MCF 10A (cell line): ENCODE data around the gene SLC4A2. TPM values are rescaled to one million over a fixed set of nuclear protein-coding genes. Genes with fewer than 3 reads are reported as not detected.

Experiments
- BruUV-seq: library from RNA; stranded (reverse); fragments of 400-500 nt; replicated peaks from 2 replicates; lab custom pipeline; 2021; lab: Mats Ljungman, UMichigan
- CTCF ChIA-PET: fragments of 300-600 bp; sonication (Branson Sonifier 250); formaldehyde crosslinking; extraction: SDS; loops from one replicate; lab custom pipeline; 2021; ENCODE audit warnings: antibody characterized with exemption, inconsistent platforms; lab: Yijun Ruan, JAX
- POLR2A ChIA-PET: fragments of 300-600, 350-650 bp; sonication (Branson Sonifier 250); formaldehyde crosslinking; extraction: SDS; loops from one replicate; lab custom pipeline; 2020; ENCODE audit warnings: antibody characterized with exemption, inconsistent platforms; lab: Yijun Ruan, JAX
- DNase-seq: peaks from one replicate; pipeline ENCODE4 v3.0.0-alpha.2; 2018; ENCODE audit not compliant: unreplicated experiment
- H3K27ac Mint-ChIP-seq: one replicate; pipeline ENCODE4 v1.8.0; 2022; ENCODE audit warnings: mild to moderate bottlenecking, low read depth, mixed read lengths; ENCODE audit not compliant: unreplicated experiment
- H3K27me3 Mint-ChIP-seq: one replicate; pipeline ENCODE4 v1.8.0; 2022; ENCODE audit warnings: mixed read lengths; ENCODE audit not compliant: insufficient read depth, unreplicated experiment
- H3K36me3 Mint-ChIP-seq: one replicate; pipeline ENCODE4 v1.8.0; 2022; ENCODE audit warnings: mild to moderate bottlenecking, moderate library complexity, mixed read lengths; ENCODE audit not compliant: insufficient read depth, unreplicated experiment
- H3K4me1 Mint-ChIP-seq: one replicate; pipeline ENCODE4 v1.8.0; 2022; ENCODE audit warnings: mixed read lengths; ENCODE audit not compliant: insufficient read depth, unreplicated experiment
- H3K4me3 Mint-ChIP-seq: one replicate; pipeline ENCODE4 v1.8.0; 2022; ENCODE audit warnings: mild to moderate bottlenecking, moderate library complexity, mixed read lengths; ENCODE audit not compliant: unreplicated experiment
- H3K9me3 Mint-ChIP-seq: one replicate; pipeline ENCODE4 v1.8.0; 2022; ENCODE audit warnings: mixed read lengths; ENCODE audit not compliant: unreplicated experiment
- CTCF ChIP-seq: fragments of 200-600 bp; IDR thresholded peaks from one replicate; pipeline ENCODE4 v1.8.0; 2022; ENCODE audit warnings: antibody characterized with exemption, mild to moderate bottlenecking; ENCODE audit not compliant: unreplicated experiment
- intact Hi-C: fragments of 100-400 bp; cut with micrococcal nuclease; formaldehyde crosslinking; loops from 2 replicates; pipeline ENCODE4 v1.14.1; 2022
- total RNA-seq: library from RNA; stranded (reverse); gene quantifications from 2 replicates; pipeline ENCODE4 v1.2.3, GENCODE V29; 2022

Gene SLC4A2
- total RNA-seq, 1 experiment from 2014 or later = 112 TPM

- H3K27ac Mint-ChIP-seq = peak overlapping the region; percentile 18
- ChIA-PET POLR2A (interaction anchor here (1.3 kb wide), 2 partner anchors 9 to 13 kb away, joined by 3 to 5 read pairs; no protein-coding TSS in a partner anchor), CTCF (interaction anchor here (1.0 to 15.6 kb wide), 3 partner anchors 7 to 67 kb away, joined by 3 to 315 read pairs (median 45); partner anchors contain the start of genes AGAP3 and TMUB1)
- H3K36me3 Mint-ChIP-seq = peaks cover 11% of the 10 kb centered on the region
- H3K27me3 Mint-ChIP-seq = no peaks in the 10 kb centered on the region
- intact Hi-C loops = no loop called here
- no peak for TF ChIP-seq CTCF
- H3K9me3 Mint-ChIP-seq = no peaks in the 10 kb centered on the region
- H3K4me1 Mint-ChIP-seq = peaks cover 10% of the 10 kb centered on the region
- no peak overlapping the region for H3K4me3 Mint-ChIP-seq
- DNase-seq = no peak
- no TSS peak for BruUV-seq
These were observed 45.2 kb downstream of the SLC4A2 start for GRCh38 chr7:151104411-151105235.

- Mint-ChIP-seq H3K27me3 (no peaks in the 10 kb centered on the region), H3K9me3 (no peaks in the 10 kb centered on the region), H3K4me3 (no peak overlapping the region), H3K4me1 (peaks cover 19% of the 10 kb centered on the region), H3K36me3 (peaks cover 13% of the 10 kb centered on the region), H3K27ac (no peak overlapping the region)
- no TSS peak for BruUV-seq
- TF ChIP-seq CTCF = no peak
- CTCF ChIA-PET = interaction anchor here (0.6 to 15.6 kb wide), 8 partner anchors 8 to 1835 kb away, joined by 3 to 315 read pairs (median 4); partner anchors contain the start of genes AGAP3 and TMUB1
- POLR2A ChIA-PET = interaction anchor here (0.7 to 1.7 kb wide), 2 partner anchors 8 to 106 kb away, joined by 3 to 6 read pairs; no protein-coding TSS in a partner anchor
- DNase-seq = no peak
- intact Hi-C loops = no loop called here
These were observed 48.5 kb downstream of the SLC4A2 start for GRCh38 chr7:151107882-151108281.

GRCh38 chr7:151109094-151110048 lies 50.0 kb downstream of the SLC4A2 start:
- peak overlapping the region; percentile 13 for H3K27ac Mint-ChIP-seq
- H3K36me3 Mint-ChIP-seq = peaks cover 25% of the 10 kb centered on the region
- no peak for DNase-seq
- BruUV-seq = no TSS peak
- no peaks in the 10 kb centered on the region for H3K9me3 Mint-ChIP-seq
- H3K27me3 Mint-ChIP-seq = no peaks in the 10 kb centered on the region
- ChIA-PET POLR2A (interaction anchor here (2.0 to 8.4 kb wide), 2 partner anchors 21 to 48 kb away, joined by 9 to 80 read pairs; partner anchors contain the start of gene SLC4A2), CTCF (interaction anchor here (0.6 to 15.6 kb wide), 13 partner anchors 11 to 1381 kb away, joined by 3 to 315 read pairs (median 9); partner anchors contain the start of genes ABCB8, AGAP3, CDK5 and SLC4A2)
- intact Hi-C loops = loop anchor here (5.0 kb wide), 2 partner anchors 142 to 332 kb away; no protein-coding TSS in a partner anchor
- TF ChIP-seq CTCF = no peak
- H3K4me1 Mint-ChIP-seq = peaks cover 23% of the 10 kb centered on the region
- no peak overlapping the region for H3K4me3 Mint-ChIP-seq
